ENCODE results near the gene GAB2.
A peak's percentile ranks its signal among the peaks of the same experiment; 100 is the strongest.

DNA sequence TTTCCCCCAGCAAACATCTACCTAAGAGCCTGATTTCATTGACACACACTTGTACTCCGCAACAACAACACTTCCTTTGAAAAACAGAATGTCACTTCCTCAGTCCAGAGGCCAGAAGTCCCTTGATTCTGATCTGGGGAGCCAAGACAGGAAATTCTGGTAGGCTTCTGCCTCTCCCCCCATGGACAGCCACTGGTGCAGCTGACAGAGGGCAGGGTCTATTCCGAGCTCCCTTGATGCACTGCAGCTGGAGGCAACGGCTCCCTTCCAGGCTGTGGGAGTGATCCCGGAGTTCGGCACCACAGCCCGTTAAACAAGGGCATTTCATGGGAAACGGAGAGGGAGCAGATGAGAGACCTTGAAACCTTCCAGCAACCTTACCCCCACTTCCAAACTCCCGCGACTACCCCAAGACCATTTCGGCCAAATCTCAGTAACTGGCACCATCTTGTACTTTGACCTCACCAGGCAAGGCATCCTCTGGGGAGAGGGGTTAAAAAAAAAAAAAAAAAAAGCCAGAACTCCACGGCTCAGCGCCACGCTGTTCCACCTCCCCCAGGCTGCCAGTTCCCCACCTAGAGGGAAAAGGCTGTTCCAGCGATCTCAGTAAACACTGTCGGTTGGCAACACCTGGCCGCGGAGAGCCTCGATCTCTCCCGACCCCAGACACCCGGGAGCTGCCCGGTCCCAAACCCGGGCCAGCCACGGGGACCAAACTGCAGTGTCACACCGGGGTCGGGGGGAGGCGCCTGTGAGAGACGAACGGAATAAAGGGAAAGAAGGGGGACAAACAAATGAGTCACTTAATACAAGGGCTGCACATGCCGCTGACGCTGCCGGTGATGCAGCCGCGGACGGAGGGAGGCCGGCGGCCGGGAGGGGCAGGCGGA lies 1.1 kb downstream of the GAB2 start:
- TF ChIP-seq, protein P1, sequence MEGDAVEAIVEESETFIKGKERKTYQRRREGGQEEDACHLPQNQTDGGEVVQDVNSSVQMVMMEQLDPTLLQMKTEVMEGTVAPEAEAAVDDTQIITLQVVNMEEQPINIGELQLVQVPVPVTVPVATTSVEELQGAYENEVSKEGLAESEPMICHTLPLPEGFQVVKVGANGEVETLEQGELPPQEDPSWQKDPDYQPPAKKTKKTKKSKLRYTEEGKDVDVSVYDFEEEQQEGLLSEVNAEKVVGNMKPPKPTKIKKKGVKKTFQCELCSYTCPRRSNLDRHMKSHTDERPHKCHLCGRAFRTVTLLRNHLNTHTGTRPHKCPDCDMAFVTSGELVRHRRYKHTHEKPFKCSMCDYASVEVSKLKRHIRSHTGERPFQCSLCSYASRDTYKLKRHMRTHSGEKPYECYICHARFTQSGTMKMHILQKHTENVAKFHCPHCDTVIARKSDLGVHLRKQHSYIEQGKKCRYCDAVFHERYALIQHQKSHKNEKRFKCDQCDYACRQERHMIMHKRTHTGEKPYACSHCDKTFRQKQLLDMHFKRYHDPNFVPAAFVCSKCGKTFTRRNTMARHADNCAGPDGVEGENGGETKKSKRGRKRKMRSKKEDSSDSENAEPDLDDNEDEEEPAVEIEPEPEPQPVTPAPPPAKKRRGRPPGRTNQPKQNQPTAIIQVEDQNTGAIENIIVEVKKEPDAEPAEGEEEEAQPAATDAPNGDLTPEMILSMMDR (IDR thresholded peaks at IDR 0.05), result peak; percentile 26 to 58 (median 40)
- TF ChIP-seq POLR2A (IDR thresholded peaks at IDR 0.05), result peak in 1 of 2 donors; percentile 85
